ENCODE data around the gene MAPK4.

MAPK4 gene

DNA sequence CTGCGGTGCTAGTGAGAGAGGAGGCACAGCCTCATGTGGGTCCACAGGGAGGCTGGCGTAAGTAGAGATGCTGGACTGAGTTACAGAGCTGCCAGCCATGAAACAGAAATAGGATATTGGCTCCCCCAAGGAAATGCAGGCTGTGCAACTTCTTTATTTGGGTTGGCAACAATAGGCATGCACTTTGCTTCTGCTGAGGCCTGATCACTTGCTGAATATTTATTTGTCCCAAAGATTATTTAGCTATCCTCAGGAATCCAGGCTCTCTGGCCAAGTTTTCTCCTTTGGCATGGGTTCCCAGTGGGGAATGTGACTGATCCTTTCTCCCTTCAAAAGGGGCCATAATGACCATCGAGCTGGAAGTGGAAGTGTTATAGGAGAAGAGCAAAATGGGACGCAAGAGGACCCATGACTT, 60.0 kb downstream of the MAPK4 start:
- DNase-seq (ENCODE audit: insufficient read length, low spot score): no peak
- no peak for TF ChIP-seq CTCF (IDR thresholded peaks at IDR 0.05; ENCODE audit: insufficient read depth, missing control alignments)
- FAIRE-seq: no peak

GRCh38 chr18:50620319-50620718, 60.4 kb downstream of the MAPK4 start:
- FAIRE-seq: no peak
- no peak for DNase-seq (ENCODE audit: insufficient read length, low spot score)
- TF ChIP-seq CTCF (IDR thresholded peaks at IDR 0.05; ENCODE audit: insufficient read depth, missing control alignments): no peak

GRCh38 chr18:50621366-50621765, 61.5 kb downstream of the MAPK4 start:
- no peak for FAIRE-seq
- no peak for TF ChIP-seq CTCF (IDR thresholded peaks at IDR 0.05; ENCODE audit: insufficient read depth, missing control alignments)
- DNase-seq (ENCODE audit: insufficient read length, low spot score): no peak

DNA sequence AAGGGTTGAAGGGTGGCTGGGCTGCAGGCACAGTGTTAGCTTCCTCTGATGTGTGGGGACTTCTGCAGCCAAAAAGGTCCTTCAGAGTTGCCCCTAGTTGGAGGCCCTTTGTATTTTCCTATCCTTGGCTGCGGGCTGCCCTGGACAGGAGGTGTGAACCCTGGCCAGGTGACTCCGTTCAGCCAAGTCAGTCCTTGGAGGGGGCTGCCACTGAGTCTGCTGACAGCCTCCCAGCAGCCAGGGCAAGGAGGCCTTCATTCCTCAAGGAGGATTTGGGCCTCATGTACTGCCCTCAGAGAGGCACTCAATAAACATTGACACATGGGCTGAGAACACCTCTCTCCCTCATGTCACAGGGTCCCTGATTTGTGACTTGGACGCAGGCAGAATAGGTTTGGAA, 62.4 kb downstream of the MAPK4 start:
- TF ChIP-seq CTCF (IDR thresholded peaks at IDR 0.05; ENCODE audit: insufficient read depth, missing control alignments): no peak
- FAIRE-seq (no peak), DNase-seq (ENCODE audit: insufficient read length, low spot score) (no peak)

GRCh38 chr18:50622865-50623393, 63.0 kb downstream of the MAPK4 start:
- TF ChIP-seq CTCF (IDR thresholded peaks at IDR 0.05; ENCODE audit: insufficient read depth, missing control alignments): no peak
- no peak for FAIRE-seq
- DNase-seq (ENCODE audit: insufficient read length, low spot score): no peak

- TF ChIP-seq CTCF (IDR thresholded peaks at IDR 0.05; ENCODE audit: insufficient read depth, missing control alignments): no peak
- FAIRE-seq (no peak), DNase-seq (ENCODE audit: insufficient read length, low spot score) (no peak)
Measured at GRCh38 chr18:50623694-50624352, 63.9 kb downstream of the MAPK4 start.

- no peak for TF ChIP-seq CTCF (IDR thresholded peaks at IDR 0.05; ENCODE audit: insufficient read depth, missing control alignments)
- DNase-seq (ENCODE audit: insufficient read length, low spot score) (no peak), FAIRE-seq (no peak)
Measured at GRCh38 chr18:50624981-50625380, 65.1 kb downstream of the MAPK4 start.

All from D721Med (cell line).